ENCODE data around the gene MYO5A. TPM values are rescaled to one million over a fixed set of nuclear protein-coding genes. Genes with fewer than 3 reads are reported as not detected.
A peak's percentile ranks its signal among the peaks of the same experiment; 100 is the strongest.

Gene MYO5A
- total RNA-seq, 4 donors from 2014 or later, result 5.8 to 51.2 (median 10.2) TPM

- Histone ChIP-seq H3K4me3 (no peak overlapping the region), H3K36me3 (peaks cover 0 to 57% of the 10 kb centered on the region in 2 donors), H3K27me3 (no peaks in the 10 kb centered on the region), H3K4me1 (no peaks in the 10 kb centered on the region), H3K27ac (no peak overlapping the region), H3K9me3 (no peaks in the 10 kb centered on the region)
- ATAC-seq (peak; percentile 12 to 35), DNase-seq (no peak)
- intact Hi-C loops (cut with DNase I; ENCODE audit: low total_unique reads) (no loop called here), in situ Hi-C loops (cut with MboI; ENCODE audit: low sequenced_read_pairs in 4 of 4) (no loop called here)
- TF ChIP-seq POLR2A (IDR thresholded peaks at IDR 0.05), result no peak
- TF ChIP-seq CTCF (IDR thresholded peaks at IDR 0.05 in 4 of 5, conservative IDR thresholded peaks at IDR 0.05 in 1 of 5), result no peak
Measured at GRCh38 chr15:52546031-52546751, 17.5 kb upstream of the MYO5A start.

- no peak for ATAC-seq
- H3K4me1 ChIP-seq, result no peaks in the 10 kb centered on the region
- H3K27me3 ChIP-seq, result no peaks in the 10 kb centered on the region
- in situ Hi-C loops (cut with MboI; ENCODE audit: low sequenced_read_pairs in 4 of 4), result no loop called here
- no peak for TF ChIP-seq CTCF (IDR thresholded peaks at IDR 0.05 in 4 of 5, conservative IDR thresholded peaks at IDR 0.05 in 1 of 5)
- TF ChIP-seq POLR2A (IDR thresholded peaks at IDR 0.05), result no peak
- no peak for DNase-seq
- no peak overlapping the region for H3K4me3 ChIP-seq
- H3K27ac ChIP-seq, result no peak overlapping the region
- no peaks in the 10 kb centered on the region for H3K9me3 ChIP-seq
- H3K36me3 ChIP-seq, result peaks cover 0 to 2% of the 10 kb centered on the region in 2 donors
- intact Hi-C loops (cut with DNase I; ENCODE audit: low total_unique reads), result no loop called here
Measured at GRCh38 chr15:52540374-52541012, 11.8 kb upstream of the MYO5A start.

GRCh38 chr15:52537459-52537858 lies 8.8 kb upstream of the MYO5A start:
- TF ChIP-seq CTCF (IDR thresholded peaks at IDR 0.05 in 4 of 5, conservative IDR thresholded peaks at IDR 0.05 in 1 of 5), result no peak
- no peak for TF ChIP-seq POLR2A (IDR thresholded peaks at IDR 0.05)
- H3K4me1 ChIP-seq, result no peaks in the 10 kb centered on the region
- in situ Hi-C loops (cut with MboI; ENCODE audit: low sequenced_read_pairs in 4 of 4) (loop anchor here in 1 of 4 donors (10.0 kb wide), 1 partner anchor 273 kb away; no protein-coding TSS in a partner anchor), intact Hi-C loops (cut with DNase I; ENCODE audit: low total_unique reads) (no loop called here)
- H3K27ac ChIP-seq, result no peak overlapping the region
- no peaks in the 10 kb centered on the region for H3K36me3 ChIP-seq
- DNase-seq (no peak), ATAC-seq (no peak)
- no peak overlapping the region for H3K4me3 ChIP-seq
- no peaks in the 10 kb centered on the region for H3K9me3 ChIP-seq
- H3K27me3 ChIP-seq, result no peaks in the 10 kb centered on the region

GRCh38 chr15:52532427-52532826 lies 3.7 kb upstream of the MYO5A start:
- Histone ChIP-seq H3K4me3 (no peak overlapping the region), H3K9me3 (no peaks in the 10 kb centered on the region), H3K36me3 (no peaks in the 10 kb centered on the region), H3K27ac (no peak overlapping the region), H3K4me1 (peaks cover 11 to 13% of the 10 kb centered on the region in 2 donors), H3K27me3 (no peaks in the 10 kb centered on the region)
- TF ChIP-seq POLR2A (IDR thresholded peaks at IDR 0.05) (no peak), CTCF (IDR thresholded peaks at IDR 0.05 in 4 of 5, conservative IDR thresholded peaks at IDR 0.05 in 1 of 5) (no peak)
- in situ Hi-C loops (cut with MboI; ENCODE audit: low sequenced_read_pairs in 4 of 4) (loop anchor here in 1 of 4 donors (10.0 kb wide), 1 partner anchor 268 kb away; no protein-coding TSS in a partner anchor), intact Hi-C loops (cut with DNase I; ENCODE audit: low total_unique reads) (no loop called here)
- DNase-seq (no peak), ATAC-seq (no peak)

All from gastrocnemius medialis (tissue), 4 donors.